Psoas muscle (tissue), 8 donors: ENCODE measurements around the gene DZIP1. TPM values are rescaled to one million over a fixed set of nuclear protein-coding genes. Genes with fewer than 3 reads are reported as not detected.
A peak's percentile ranks its signal among the peaks of the same experiment; 100 is the strongest.

Experiments
- ATAC-seq, 4 donors: fragments of 200-7000 bp; cut with Tn5 transposase; one replicate each; pipeline ENCODE4 v1.9.1; 2020; ENCODE audit warnings: moderate library complexity in 3 of 4, mild to moderate bottlenecking in 2 of 4
- DNase-seq, 2 donors: peaks; one replicate each; pipeline ENCODE4 v3.0.0-alpha.2; 2020
- H3K27ac ChIP-seq: fragments of 200-600 bp; one replicate; pipeline ENCODE4 v1.8.0; 2022
- H3K27me3 ChIP-seq, 3 donors: fragments of 200-600 bp in 1 of 3; one replicate each; pipeline versions ENCODE4 v1.6.1 to v1.8.0; 2013 to 2022; ENCODE audit warnings: low read length in 2 of 3, mild to moderate bottlenecking in 2 of 3, moderate library complexity in 1 of 3; ENCODE audit not compliant: insufficient read depth in 3 of 3
- H3K36me3 ChIP-seq, 2 donors: fragments of 200-600 bp in 1 of 2; one replicate each; pipeline versions ENCODE4 v1.6.1 to v1.8.0; 2013 to 2022; ENCODE audit warnings: low read depth in 1 of 2, mild to moderate bottlenecking in 1 of 2, moderate library complexity in 1 of 2; ENCODE audit not compliant: insufficient read depth in 1 of 2
- H3K4me1 ChIP-seq: fragments of 200-600 bp; one replicate; pipeline ENCODE4 v1.8.0; 2022
- H3K4me3 ChIP-seq: fragments of 200-600 bp; one replicate; pipeline ENCODE4 v1.8.0; 2022; ENCODE audit warnings: mild to moderate bottlenecking
- H3K9me3 ChIP-seq: fragments of 200-600 bp; one replicate; pipeline ENCODE4 v1.8.0; 2022
- CTCF ChIP-seq: fragments of 200-600 bp; IDR thresholded peaks from one replicate; pipeline ENCODE4 v1.8.0; 2022; ENCODE audit warnings: antibody characterized with exemption
- WGBS, 3 donors: extraction: QIAGEN DNeasy Blood & Tissue Kit; methylation state at CpG; one replicate each; pipeline versions ENCODE4 v1.1.6 to v1.1.7; 2013; 5-methylcytosine and 5-hydroxymethylcytosine counted together
- intact Hi-C, 2 donors: fragments of 100-400 bp; cut with DNase I; formaldehyde crosslinking; loops; one replicate each; pipeline versions ENCODE4 v1.11.0 to v1.14.2; 2022
- polyA plus RNA-seq, 3 donors: library from polyadenylated mRNA; stranded (reverse); fragments of 200-250 nt; gene quantifications; one replicate each; pipeline ENCODE4 v1.2.3, GENCODE V29; 2013
- total RNA-seq, 4 donors: library from RNA; stranded (reverse); fragmentation: NEBNext Ultra II Directional in 2 of 4; extraction: Animal tissue kit (Norgen Biotek cat#: 25700) in 2 of 4; gene quantifications; one replicate each; pipeline versions ENCODE4 v1.2.1 to v1.2.4, GENCODE V29; 2021 to 2023
- donor health status: healthy with polysubstance abuse.
- donor health status: DM: no; HTN: no; CAD: no; lungs with moderate emphysema.
- donor health status: Bipolar disorder and iron deficiency.
- donor health status: healthy.
- donor health status: DM: yes; HTN: yes; CAD: no.
- donor health status: DM: no; HTN: no; CAD: no.
- donor health status: DM: no; HTN: no; CAD: no.
- donor health status: DM: yes; HTN: yes; CAD: no.

Gene DZIP1
- total and polyA plus RNA-seq, 7 donors = 0.70 to 2.9 (median 1.8) TPM

DNA sequence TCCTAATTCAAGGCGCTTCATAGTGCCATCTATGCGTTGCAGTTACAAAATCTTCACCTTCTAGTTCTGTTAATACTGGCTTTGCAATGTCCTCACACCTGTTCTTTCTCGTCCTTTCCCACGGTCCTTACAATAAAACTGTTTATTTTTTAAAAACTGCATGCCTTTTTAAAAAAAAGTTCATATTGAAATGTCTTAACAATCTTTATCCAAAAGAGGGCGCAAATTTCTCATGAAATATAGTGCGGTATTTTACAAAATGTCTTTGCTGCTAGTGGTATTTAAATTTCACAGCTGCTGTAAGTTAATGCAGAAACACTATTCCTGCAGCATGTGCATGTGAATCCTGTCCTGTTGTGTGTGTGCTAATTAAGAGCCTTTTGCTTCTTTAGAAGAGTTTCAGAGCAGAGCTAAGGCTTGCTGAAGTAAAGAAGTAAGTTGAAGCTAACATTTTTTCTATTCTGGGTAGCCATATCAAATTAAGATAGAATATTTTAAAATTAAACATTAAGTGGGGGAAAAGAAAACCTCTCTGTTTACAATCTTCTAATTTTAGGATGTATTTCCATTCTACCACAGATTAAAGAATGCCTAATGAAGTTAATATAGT is 107.8 kb downstream of the DZIP1 start:
- WGBS, 3 donors = 14 to 23% (median 18%) methylated on average over 6 of the region's 6 CpGs
- intact Hi-C loops = loop anchor here in 1 of 2 donors (5.0 to 10.0 kb wide), 2 partner anchors 138 to 296 kb away; partner anchors contain the start of gene DNAJC3
- no peaks in the 10 kb centered on the region for H3K36me3 ChIP-seq
- no peaks in the 10 kb centered on the region for H3K27me3 ChIP-seq
- ATAC-seq (no peak), DNase-seq (no peak)
- peak; percentile 30 for TF ChIP-seq CTCF
- no peaks in the 10 kb centered on the region for H3K9me3 ChIP-seq
- H3K4me1 ChIP-seq = peaks cover 35% of the 10 kb centered on the region
- no peak overlapping the region for H3K4me3 ChIP-seq
- no peak overlapping the region for H3K27ac ChIP-seq

DNA sequence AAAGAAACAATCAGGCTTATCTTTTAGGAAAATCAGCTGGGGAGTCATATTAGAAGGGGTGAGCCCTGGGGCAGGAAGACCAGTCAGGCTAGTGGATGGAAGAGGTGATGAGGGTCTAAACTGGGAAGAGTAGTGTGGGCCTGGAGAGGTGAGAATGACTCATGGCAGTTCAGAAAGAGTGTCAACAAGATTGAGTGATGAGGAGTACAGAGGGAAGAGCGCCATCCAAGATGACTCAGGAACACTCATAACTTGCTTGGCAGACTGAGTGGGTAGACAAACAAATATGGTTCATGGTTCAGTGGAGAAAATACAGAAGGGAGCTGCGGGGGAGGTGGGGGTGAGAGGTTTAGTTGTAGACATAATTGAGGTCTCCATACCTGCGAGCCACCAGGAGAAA is 109.3 kb downstream of the DZIP1 start:
- WGBS, 3 donors = 80 to 90% (median 89%) methylated on average over 3 of the region's 3 CpGs
- DNase-seq (no peak), ATAC-seq (peak; percentile 90 to 97 (median 92))
- intact Hi-C loops = loop anchor here in 1 of 2 donors (5.0 to 10.0 kb wide), 2 partner anchors 140 to 297 kb away; partner anchors contain the start of gene DNAJC3
- Histone ChIP-seq H3K9me3 (no peaks in the 10 kb centered on the region), H3K4me3 (no peak overlapping the region), H3K36me3 (no peaks in the 10 kb centered on the region), H3K27me3 (no peaks in the 10 kb centered on the region), H3K4me1 (peaks cover 22% of the 10 kb centered on the region), H3K27ac (peak overlapping the region; percentile 17)
- no peak for TF ChIP-seq CTCF

DNA sequence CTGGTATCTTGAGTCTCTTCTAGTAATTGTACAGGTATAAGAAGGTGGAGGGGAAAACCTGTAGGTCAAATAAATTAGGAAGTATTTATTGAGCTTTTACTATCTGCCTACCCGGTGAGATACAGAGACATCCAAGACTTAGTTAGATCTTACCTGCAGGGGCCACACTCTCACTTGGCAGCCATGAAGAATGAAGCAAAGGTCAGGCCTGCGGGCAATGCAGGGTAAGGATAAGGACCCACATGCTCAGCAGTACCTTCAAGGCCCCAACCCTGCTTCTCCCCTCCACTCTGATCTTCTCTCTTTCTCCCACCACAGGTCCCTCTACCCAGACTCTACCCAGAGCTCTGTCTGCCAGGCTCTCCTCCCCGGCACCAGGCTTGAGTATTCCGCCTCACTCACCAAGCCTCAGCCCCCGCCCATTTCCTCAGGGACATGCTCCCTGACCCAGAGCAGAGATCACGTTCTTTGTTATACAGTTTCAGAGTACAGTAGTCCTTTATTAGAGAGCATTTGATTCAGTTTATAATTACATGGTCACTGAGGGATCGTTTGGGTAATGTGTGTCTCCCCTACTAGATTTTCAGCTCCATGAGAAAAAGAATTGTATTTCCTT is 110.9 kb downstream of the DZIP1 start:
- ATAC-seq (no peak), DNase-seq (no peak)
- Histone ChIP-seq H3K4me1 (peaks cover 21% of the 10 kb centered on the region), H3K9me3 (no peaks in the 10 kb centered on the region), H3K4me3 (no peak overlapping the region), H3K27me3 (no peaks in the 10 kb centered on the region), H3K36me3 (no peaks in the 10 kb centered on the region), H3K27ac (no peak overlapping the region)
- intact Hi-C loops = loop anchor here in 1 of 2 donors (10.0 kb wide), 1 partner anchor 141 kb away; the partner anchor contains the start of gene DNAJC3
- 72 to 77% (median 72%) methylated on average over 7 of the region's 7 CpGs for WGBS, 3 donors
- no peak for TF ChIP-seq CTCF

DNA sequence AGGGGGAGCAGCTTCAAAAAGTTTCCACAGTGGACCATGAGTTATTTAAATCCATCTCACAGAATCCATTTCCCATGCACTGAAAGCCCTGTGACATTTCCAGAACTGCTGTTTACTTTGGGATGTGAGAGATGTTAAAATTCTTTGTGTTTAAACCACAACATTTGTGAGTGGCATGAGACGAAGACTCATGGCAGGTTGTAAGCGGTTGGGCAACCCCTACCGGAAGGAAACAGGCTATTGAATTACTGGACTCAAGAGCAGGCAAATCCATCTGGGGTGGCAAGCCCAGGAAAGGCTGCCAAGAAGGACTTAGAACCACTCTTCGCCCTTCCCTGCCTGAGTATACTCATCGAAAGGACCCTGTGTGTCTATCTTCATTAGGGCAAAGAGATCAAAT is 114.3 kb downstream of the DZIP1 start:
- intact Hi-C loops = loop anchor here in 1 of 2 donors (10.0 kb wide), 1 partner anchor 145 kb away; the partner anchor contains the start of gene DNAJC3

More for the DNA sequence above, 114.3 kb downstream of the DZIP1 start:
- ATAC-seq = peak; percentile 89 to 95 (median 91)
- no peak overlapping the region for H3K27ac ChIP-seq
- H3K9me3 ChIP-seq = no peaks in the 10 kb centered on the region
- TF ChIP-seq CTCF = no peak
- peak in 1 of 2 donors; percentile 13 for DNase-seq
- WGBS, 3 donors = 12 to 15% (median 13%) methylated on average over 5 of the region's 5 CpGs
- no peaks in the 10 kb centered on the region for H3K36me3 ChIP-seq
- peaks cover 3% of the 10 kb centered on the region for H3K4me1 ChIP-seq
- H3K4me3 ChIP-seq = no peak overlapping the region
- no peaks in the 10 kb centered on the region for H3K27me3 ChIP-seq

Other genes starting within 250 kb of the DZIP1 start
- under 1 TPM in 2 of 4 donors, not detected in 2; 0.11 to 0.17 TPM for gene CLDN10, start 92.0 kb downstream of the DZIP1 start, total RNA-seq
- gene CLDN10, start 92.0 kb downstream of the DZIP1 start, polyA plus RNA-seq = under 1 TPM; 0.04 to 0.26 (median 0.14) TPM
- gene DNAJC3, start 32.4 kb upstream of the DZIP1 start, total RNA-seq = 10 to 100 TPM; 11.5 to 19.6 (median 17.2) TPM
- 10 to 100 TPM in 1 of 3 donors, 1 to 10 TPM in 2; 7.9 to 11.8 (median 8.9) TPM for gene DNAJC3, start 32.4 kb upstream of the DZIP1 start, polyA plus RNA-seq